GM18507 (cell line): ENCODE results near the gene LOXL3.

ENCODE experiments used
- DNase-seq: peaks from one replicate; pipeline ENCODE4 v3.0.0; 2011; ENCODE audit warnings: low read depth; ENCODE audit not compliant: insufficient read length; ENCODE audit errors: extremely low spot score
- FAIRE-seq: peaks from 2 replicates; lab custom pipeline; 2011; peaks lifted over from hg19 to GRCh38; lab: Jason Lieb, UNC

The LOXL3 gene

GRCh38 chr2:74532222-74532621 lies 21.5 kb downstream of the LOXL3 start:
- no peak for DNase-seq
- no peak for FAIRE-seq

- FAIRE-seq (no peak), DNase-seq (no peak)
Observed at GRCh38 chr2:74531666-74532065, 22.1 kb downstream of the LOXL3 start.

- no peak for DNase-seq
- FAIRE-seq: peak; percentile 86
Observed at GRCh38 chr2:74530239-74531187, 23.2 kb downstream of the LOXL3 start.

- FAIRE-seq (peak; percentile 96), DNase-seq (peak; percentile 99)
Observed at GRCh38 chr2:74529357-74530238, 24.1 kb downstream of the LOXL3 start, which contains the start of the genes AUP1 and HTRA2. AUP1 (minus strand) TSS chr2:74529706; CDS start chr2:74529629, 77 bp downstream. HTRA2 (plus strand) TSS chr2:74529933; CDS start chr2:74530007, 74 bp downstream.

- DNase-seq (no peak), FAIRE-seq (no peak)
Observed at GRCh38 chr2:74528600-74529356, 25.0 kb downstream of the LOXL3 start.

- no peak for FAIRE-seq
- no peak for DNase-seq
Observed at GRCh38 chr2:74527741-74528140, 26.0 kb downstream of the LOXL3 start.

GRCh38 chr2:74526649-74527230 lies 27.0 kb downstream of the LOXL3 start:
- no peak for DNase-seq
- FAIRE-seq: no peak

- DNase-seq: no peak
- peak; percentile 81 for FAIRE-seq
Observed at GRCh38 chr2:74525717-74526648, 27.8 kb downstream of the LOXL3 start, which contains the start of gene DQX1. DQX1 (minus strand) TSS chr2:74526231; CDS start chr2:74525729, 502 bp downstream.

- DNase-seq (no peak), FAIRE-seq (no peak)
Observed at GRCh38 chr2:74524955-74525716, 28.6 kb downstream of the LOXL3 start.

GRCh38 chr2:74524005-74524404 lies 29.7 kb downstream of the LOXL3 start:
- DNase-seq (no peak), FAIRE-seq (no peak)

- FAIRE-seq (no peak), DNase-seq (no peak)
Observed at GRCh38 chr2:74522516-74522915, 31.2 kb downstream of the LOXL3 start.

GRCh38 chr2:74516650-74517049 lies 37.1 kb downstream of the LOXL3 start:
- DNase-seq: no peak
- FAIRE-seq: no peak

- FAIRE-seq (peak; percentile 62), DNase-seq (no peak)
Observed at GRCh38 chr2:74515981-74516633, 37.6 kb downstream of the LOXL3 start.

- no peak for FAIRE-seq
- no peak for DNase-seq
Observed at GRCh38 chr2:74515271-74515980, 38.3 kb downstream of the LOXL3 start.

- DNase-seq (no peak), FAIRE-seq (no peak)
Observed at GRCh38 chr2:74514368-74515270, 39.1 kb downstream of the LOXL3 start, which contains the start of gene TLX2. TLX2 (plus strand) TSS chr2:74514450; CDS start chr2:74514807, 357 bp downstream.
